SU-DHL-6 (cell line): ENCODE data around the gene PRR36.

Experiments
- H2AFZ ChIP-seq: fragments of 200-600 bp; sonication (generic); 2 replicates; pipeline ENCODE4 v1.6.1; 2014; ENCODE audit warnings: low read depth, mild to moderate bottlenecking, moderate library complexity, mixed read lengths, antibody characterized with exemption, low read length; ENCODE audit not compliant: severe bottlenecking
- H3F3A ChIP-seq: fragments of 200-600 bp; shearing (Covaris generic); 2 replicates; pipeline ENCODE4 v1.6.0; 2016; ENCODE audit warnings: antibody characterized with exemption, mild to moderate bottlenecking; ENCODE audit not compliant: insufficient read depth
- H3K27ac ChIP-seq: fragments of 200-600 bp; sonication (generic); 2 replicates; pipeline ENCODE4 v1.5.1; 2016; ENCODE audit warnings: low read depth, mild to moderate bottlenecking, low read length, moderate library complexity, mixed read lengths
- H3K27me3 ChIP-seq: fragments of 200-600 bp; sonication (generic), shearing (Covaris generic); 2 replicates; pipeline ENCODE4 v1.6.0; 2014; ENCODE audit warnings: mild to moderate bottlenecking, low read length
- H3K36me3 ChIP-seq: fragments of 200-600 bp; sonication (generic); 2 replicates; pipeline ENCODE4 v1.6.1; 2014; ENCODE audit warnings: mild to moderate bottlenecking, low read length, mixed read lengths
- H3K4me2 ChIP-seq: fragments of 300-600, 200-600 bp; shearing (Covaris generic), sonication (generic); 2 replicates; pipeline ENCODE4 v1.6.0; 2014; ENCODE audit warnings: low read length, low read depth, mild to moderate bottlenecking; ENCODE audit not compliant: poor library complexity, severe bottlenecking
- H3K4me3 ChIP-seq: fragments of 200-600 bp; sonication (generic); 2 replicates; pipeline ENCODE4 v1.5.1; 2014; ENCODE audit warnings: antibody characterized with exemption, low read length, mild to moderate bottlenecking, mixed read lengths; ENCODE audit not compliant: insufficient read depth, poor library complexity, severe bottlenecking
- H3K79me2 ChIP-seq: fragments of 200-600 bp; sonication (generic); 2 replicates; pipeline ENCODE4 v1.6.1; 2014; ENCODE audit warnings: mild to moderate bottlenecking, low read length, moderate library complexity; ENCODE audit not compliant: insufficient read depth
- H3K9ac ChIP-seq: fragments of 200-600 bp; sonication (generic); 2 replicates; pipeline ENCODE4 v1.7.0; 2014; ENCODE audit warnings: mild to moderate bottlenecking, low read length
- H3K9me2 ChIP-seq: fragments of 200-600 bp; sonication (generic); replicated peaks from 2 replicates; pipeline ENCODE4 v1.6.1; 2014; ENCODE audit warnings: low read length; ENCODE audit not compliant: insufficient read depth
- H3K9me3 ChIP-seq: fragments of 200-600 bp; sonication (generic); 2 replicates; pipeline ENCODE4 v1.6.1; 2014; ENCODE audit warnings: low read length, mixed read lengths; ENCODE audit not compliant: insufficient read depth
- H4K20me1 ChIP-seq: fragments of 200-600 bp; sonication (generic); 2 replicates; pipeline ENCODE4 v1.6.1; 2014; ENCODE audit warnings: low read depth, mild to moderate bottlenecking, antibody characterized with exemption, low read length, moderate library complexity, mixed read lengths
- EZH2phosphoT487 ChIP-seq: fragments of 200-600 bp; sonication (generic), shearing (Covaris generic); conservative IDR thresholded peaks from 2 replicates; pipeline ENCODE4 v1.6.1; 2018; ENCODE audit warnings: mild to moderate bottlenecking, antibody characterized with exemption, low read length, moderate library complexity, mixed read lengths
- TF ChIP-seq, protein P1 (sequence below): fragments of 200-600 bp; sonication (generic); IDR thresholded peaks from one replicate; pipeline ENCODE4 v1.5.1; 2017; ENCODE audit warnings: antibody characterized with exemption, mild to moderate bottlenecking, low read length, moderate library complexity; ENCODE audit not compliant: insufficient read depth, poor library complexity, severe bottlenecking

Gene PRR36

DNA sequence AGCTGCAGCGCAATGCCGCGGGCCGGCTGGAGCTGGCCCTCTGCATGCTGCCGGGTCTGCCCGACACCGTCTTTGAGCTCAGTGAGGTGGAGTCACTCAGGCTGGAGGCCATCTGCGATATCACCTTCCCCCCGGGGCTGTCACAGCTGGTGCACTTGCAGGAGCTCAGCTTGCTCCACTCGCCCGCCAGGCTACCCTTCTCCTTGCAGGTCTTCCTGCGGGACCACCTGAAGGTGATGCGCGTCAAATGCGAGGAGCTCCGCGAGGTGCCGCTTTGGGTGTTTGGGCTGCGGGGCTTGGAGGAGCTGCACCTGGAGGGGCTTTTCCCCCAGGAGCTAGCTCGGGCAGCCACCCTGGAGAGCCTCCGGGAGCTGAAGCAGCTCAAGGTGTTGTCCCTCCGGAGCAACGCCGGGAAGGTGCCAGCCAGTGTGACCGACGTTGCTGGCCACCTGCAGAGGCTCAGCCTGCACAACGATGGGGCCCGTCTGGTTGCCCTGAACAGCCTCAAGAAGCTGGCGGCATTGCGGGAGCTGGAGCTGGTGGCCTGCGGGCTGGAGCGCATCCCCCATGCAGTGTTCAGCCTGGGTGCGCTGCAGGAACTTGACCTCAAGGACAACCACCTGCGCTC lies 25.7 kb upstream of the PRR36 start:
- H3K27ac ChIP-seq = no peak overlapping the region
- no peak overlapping the region for H2AFZ ChIP-seq
- no peak overlapping the region for H3K4me2 ChIP-seq
- no peaks in the 10 kb centered on the region for H3K9me2 ChIP-seq
- H3K27me3 ChIP-seq = no peaks in the 10 kb centered on the region
- H3K4me3 ChIP-seq = no peak overlapping the region
- H3K9ac ChIP-seq = no peak overlapping the region
- peaks cover 8% of the 10 kb centered on the region for H3K79me2 ChIP-seq
- no peak for TF ChIP-seq EZH2phosphoT487
- TF ChIP-seq, protein P1, sequence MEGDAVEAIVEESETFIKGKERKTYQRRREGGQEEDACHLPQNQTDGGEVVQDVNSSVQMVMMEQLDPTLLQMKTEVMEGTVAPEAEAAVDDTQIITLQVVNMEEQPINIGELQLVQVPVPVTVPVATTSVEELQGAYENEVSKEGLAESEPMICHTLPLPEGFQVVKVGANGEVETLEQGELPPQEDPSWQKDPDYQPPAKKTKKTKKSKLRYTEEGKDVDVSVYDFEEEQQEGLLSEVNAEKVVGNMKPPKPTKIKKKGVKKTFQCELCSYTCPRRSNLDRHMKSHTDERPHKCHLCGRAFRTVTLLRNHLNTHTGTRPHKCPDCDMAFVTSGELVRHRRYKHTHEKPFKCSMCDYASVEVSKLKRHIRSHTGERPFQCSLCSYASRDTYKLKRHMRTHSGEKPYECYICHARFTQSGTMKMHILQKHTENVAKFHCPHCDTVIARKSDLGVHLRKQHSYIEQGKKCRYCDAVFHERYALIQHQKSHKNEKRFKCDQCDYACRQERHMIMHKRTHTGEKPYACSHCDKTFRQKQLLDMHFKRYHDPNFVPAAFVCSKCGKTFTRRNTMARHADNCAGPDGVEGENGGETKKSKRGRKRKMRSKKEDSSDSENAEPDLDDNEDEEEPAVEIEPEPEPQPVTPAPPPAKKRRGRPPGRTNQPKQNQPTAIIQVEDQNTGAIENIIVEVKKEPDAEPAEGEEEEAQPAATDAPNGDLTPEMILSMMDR = no peak
- H4K20me1 ChIP-seq = no peaks in the 10 kb centered on the region
- no peaks in the 10 kb centered on the region for H3K9me3 ChIP-seq
- H3F3A ChIP-seq = no peaks in the 10 kb centered on the region
- no peaks in the 10 kb centered on the region for H3K36me3 ChIP-seq

DNA sequence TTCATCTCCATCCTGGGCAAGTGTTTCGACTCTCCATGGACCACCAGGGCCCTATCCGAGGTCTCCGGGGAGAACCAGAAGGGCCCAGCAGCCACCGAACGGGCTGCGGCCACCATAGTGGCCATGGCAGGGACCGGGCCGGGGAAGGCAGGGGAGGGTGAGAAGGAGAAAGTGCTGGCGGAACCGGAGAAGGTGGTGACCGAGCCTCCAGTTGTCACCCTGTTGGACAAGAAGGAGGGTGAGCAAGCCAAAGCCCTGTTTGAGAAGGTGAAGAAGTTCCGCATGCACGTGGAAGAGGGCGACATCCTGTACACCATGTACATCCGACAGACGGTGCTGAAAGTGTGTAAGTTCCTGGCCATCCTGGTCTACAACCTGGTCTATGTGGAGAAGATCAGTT lies 24.8 kb upstream of the PRR36 start:
- Histone ChIP-seq H3F3A (no peaks in the 10 kb centered on the region), H3K4me2 (no peak overlapping the region), H3K9me2 (no peaks in the 10 kb centered on the region), H3K4me3 (no peak overlapping the region), H3K9ac (no peak overlapping the region), H3K79me2 (no peaks in the 10 kb centered on the region), H2AFZ (no peak overlapping the region), H3K9me3 (no peaks in the 10 kb centered on the region), H3K36me3 (no peaks in the 10 kb centered on the region), H4K20me1 (no peaks in the 10 kb centered on the region), H3K27ac (no peak overlapping the region), H3K27me3 (no peaks in the 10 kb centered on the region)
- no peak for TF ChIP-seq EZH2phosphoT487
- TF ChIP-seq, protein P1 = no peak

DNA sequence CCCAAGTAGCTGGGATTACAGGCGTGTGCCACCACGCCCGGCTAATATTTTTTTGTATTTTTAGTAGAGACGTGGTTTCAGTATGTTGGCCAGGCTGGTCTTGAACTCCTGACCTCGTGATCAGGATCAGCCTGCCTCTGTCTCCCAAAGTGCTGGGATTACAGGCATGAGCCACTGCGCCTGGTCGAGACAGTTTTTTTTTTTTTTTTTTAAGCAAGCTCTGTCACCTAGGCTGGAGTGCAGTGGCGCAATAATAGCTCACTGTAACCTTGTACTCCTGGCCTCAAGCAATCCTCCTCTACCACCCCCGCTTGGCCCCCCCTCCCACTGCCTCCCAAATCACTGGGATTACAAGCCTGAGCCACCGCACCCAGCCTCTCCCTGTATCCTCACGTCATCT lies 23.1 kb upstream of the PRR36 start:
- no peaks in the 10 kb centered on the region for H4K20me1 ChIP-seq
- no peaks in the 10 kb centered on the region for H3K9me3 ChIP-seq
- H3K9ac ChIP-seq = no peak overlapping the region
- no peaks in the 10 kb centered on the region for H3K36me3 ChIP-seq
- H3K9me2 ChIP-seq = no peaks in the 10 kb centered on the region
- no peak overlapping the region for H3K4me3 ChIP-seq
- no peaks in the 10 kb centered on the region for H3F3A ChIP-seq
- H3K79me2 ChIP-seq = no peaks in the 10 kb centered on the region
- no peak overlapping the region for H2AFZ ChIP-seq
- H3K27ac ChIP-seq = no peak overlapping the region
- H3K27me3 ChIP-seq = no peaks in the 10 kb centered on the region
- no peak for TF ChIP-seq EZH2phosphoT487
- TF ChIP-seq, protein P1 = no peak
- no peak overlapping the region for H3K4me2 ChIP-seq
